HL-60 (cell line): ENCODE data around the gene TFPI.

Experiments
- DNase-seq, 2 experiments: peaks; one replicate each; pipeline ENCODE4 v3.0.0-alpha.2; 2010 to 2020; ENCODE audit warnings: low read depth in 1 of 2, low spot score in 1 of 2
- H3K27ac ChIP-seq: fragments of 250-450 bp; sonication (Bioruptor Pico); replicated peaks from 2 replicates; pipeline ENCODE4 v1.5.1; 2020; ENCODE audit warnings: mild to moderate bottlenecking, moderate library complexity
- H3K27me3 ChIP-seq: fragments of 250-450 bp; sonication (Bioruptor Pico); 2 replicates; pipeline ENCODE4 v1.5.1; 2021; ENCODE audit warnings: mild to moderate bottlenecking, moderate library complexity; ENCODE audit not compliant: insufficient read depth, poor library complexity, severe bottlenecking
- H3K4me3 ChIP-seq: replicated peaks from 2 replicates; pipeline ENCODE4 v1.5.1; 2011; ENCODE audit warnings: mild to moderate bottlenecking, control low read depth, low read length; ENCODE audit not compliant: insufficient read depth
- GABPA ChIP-seq: IDR thresholded peaks from 2 replicates; pipeline ENCODE4 v1.6.1; 2012; ENCODE audit warnings: low read depth
- POLR2AphosphoS5 ChIP-seq: IDR thresholded peaks from 2 replicates; pipeline ENCODE4 v1.6.1; 2012; ENCODE audit warnings: low read depth
- TF ChIP-seq, protein P1 (sequence below): IDR thresholded peaks from 2 replicates; pipeline ENCODE4 v1.6.1; 2012; ENCODE audit warnings: low read depth; ENCODE audit not compliant: insufficient replicate concordance

Gene TFPI

DNA sequence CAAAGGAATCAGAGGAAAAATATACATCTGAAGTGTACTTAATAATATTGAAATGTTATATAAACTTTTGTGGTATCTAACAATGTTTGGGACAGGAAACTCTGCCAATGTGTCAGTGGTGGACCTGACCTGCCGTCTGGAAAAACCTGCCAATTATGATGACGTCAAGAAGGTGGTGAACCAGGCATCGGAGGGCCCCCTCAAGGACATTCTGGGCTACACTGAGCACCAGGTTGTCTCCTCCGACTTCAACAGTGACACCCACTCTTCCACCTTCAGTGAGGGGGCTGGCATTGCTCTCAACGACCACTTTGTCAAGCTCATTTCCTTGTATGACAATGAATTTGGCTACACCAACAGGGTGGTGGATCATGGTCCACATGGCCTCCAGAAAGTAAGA is 138.8 kb downstream of the TFPI start:
- DNase-seq: no peak
- Histone ChIP-seq H3K27ac (no peak overlapping the region), H3K27me3 (no peaks in the 10 kb centered on the region), H3K4me3 (no peak overlapping the region)
- TF ChIP-seq, protein P1, sequence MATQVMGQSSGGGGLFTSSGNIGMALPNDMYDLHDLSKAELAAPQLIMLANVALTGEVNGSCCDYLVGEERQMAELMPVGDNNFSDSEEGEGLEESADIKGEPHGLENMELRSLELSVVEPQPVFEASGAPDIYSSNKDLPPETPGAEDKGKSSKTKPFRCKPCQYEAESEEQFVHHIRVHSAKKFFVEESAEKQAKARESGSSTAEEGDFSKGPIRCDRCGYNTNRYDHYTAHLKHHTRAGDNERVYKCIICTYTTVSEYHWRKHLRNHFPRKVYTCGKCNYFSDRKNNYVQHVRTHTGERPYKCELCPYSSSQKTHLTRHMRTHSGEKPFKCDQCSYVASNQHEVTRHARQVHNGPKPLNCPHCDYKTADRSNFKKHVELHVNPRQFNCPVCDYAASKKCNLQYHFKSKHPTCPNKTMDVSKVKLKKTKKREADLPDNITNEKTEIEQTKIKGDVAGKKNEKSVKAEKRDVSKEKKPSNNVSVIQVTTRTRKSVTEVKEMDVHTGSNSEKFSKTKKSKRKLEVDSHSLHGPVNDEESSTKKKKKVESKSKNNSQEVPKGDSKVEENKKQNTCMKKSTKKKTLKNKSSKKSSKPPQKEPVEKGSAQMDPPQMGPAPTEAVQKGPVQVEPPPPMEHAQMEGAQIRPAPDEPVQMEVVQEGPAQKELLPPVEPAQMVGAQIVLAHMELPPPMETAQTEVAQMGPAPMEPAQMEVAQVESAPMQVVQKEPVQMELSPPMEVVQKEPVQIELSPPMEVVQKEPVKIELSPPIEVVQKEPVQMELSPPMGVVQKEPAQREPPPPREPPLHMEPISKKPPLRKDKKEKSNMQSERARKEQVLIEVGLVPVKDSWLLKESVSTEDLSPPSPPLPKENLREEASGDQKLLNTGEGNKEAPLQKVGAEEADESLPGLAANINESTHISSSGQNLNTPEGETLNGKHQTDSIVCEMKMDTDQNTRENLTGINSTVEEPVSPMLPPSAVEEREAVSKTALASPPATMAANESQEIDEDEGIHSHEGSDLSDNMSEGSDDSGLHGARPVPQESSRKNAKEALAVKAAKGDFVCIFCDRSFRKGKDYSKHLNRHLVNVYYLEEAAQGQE: no peak
- TF ChIP-seq POLR2AphosphoS5: no peak
- no peak for TF ChIP-seq GABPA
